Measurements from ENCODE around the gene DOCK2.
"Not testable (repeated sequence)": the region's sequence is repeated elsewhere in the genome, so short reads cannot be mapped to it uniquely, and the experiment has no call there.

DOCK2 gene

DNA sequence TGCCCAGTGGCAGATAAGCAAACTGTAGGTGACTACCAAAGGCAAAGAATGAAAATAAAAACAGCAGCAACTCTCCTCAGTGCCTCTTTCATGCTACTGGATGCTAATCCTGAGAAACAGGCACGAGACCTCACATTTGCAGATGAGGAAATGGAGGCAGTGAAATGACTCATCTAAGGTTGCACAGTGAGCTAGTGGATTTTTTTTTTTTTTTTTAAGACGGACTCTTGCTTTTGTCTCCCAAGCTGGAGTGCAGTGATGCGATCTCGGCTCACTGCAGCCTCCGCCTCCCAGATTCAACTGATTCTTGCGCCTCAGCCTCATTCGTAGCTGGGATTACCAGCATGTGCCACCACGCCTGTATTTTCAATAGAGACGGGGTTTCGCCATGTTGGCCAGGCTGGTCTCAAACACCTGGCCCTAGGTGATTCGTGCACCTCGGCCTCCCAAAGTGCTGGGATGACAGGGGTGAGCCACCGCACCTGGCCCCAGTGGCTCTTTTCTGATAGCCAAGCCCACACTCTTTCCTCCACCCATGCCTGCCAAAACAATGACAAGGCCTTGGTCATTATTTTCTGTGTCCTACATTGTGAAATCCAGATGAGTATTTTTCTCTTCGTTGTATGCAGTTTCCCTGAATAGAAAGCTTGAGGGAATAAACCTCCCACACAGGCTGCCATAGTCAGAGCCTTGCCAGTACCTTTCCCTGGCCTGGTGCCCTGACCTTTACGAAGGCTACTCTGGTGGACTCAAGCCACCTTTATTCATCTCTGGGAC, 19.2 kb downstream of the DOCK2 start:
- peak; percentile 65 for DNase-seq (ENCODE audit: low read depth)
- TF ChIP-seq CTCF (IDR thresholded peaks at IDR 0.05; ENCODE audit: insufficient read depth, low read depth, low read length, missing control alignments) = no peak
- no peak overlapping the region for H3K4me3 ChIP-seq (ENCODE audit: low read length)

- H3K4me3 ChIP-seq (ENCODE audit: low read length) = no peak overlapping the region
- no peak for DNase-seq (ENCODE audit: low read depth)
- TF ChIP-seq CTCF (IDR thresholded peaks at IDR 0.05; ENCODE audit: insufficient read depth, low read depth, low read length, missing control alignments) = no peak
Measured at GRCh38 chr5:169657127-169657526, 20.1 kb downstream of the DOCK2 start.

- H3K4me3 ChIP-seq (ENCODE audit: low read length); DNase-seq (ENCODE audit: low read depth): not testable (repeated sequence)
Measured at GRCh38 chr5:169662451-169662850, 25.4 kb downstream of the DOCK2 start.

- DNase-seq (ENCODE audit: low read depth) = no peak
- H3K4me3 ChIP-seq (ENCODE audit: low read length) = no peak overlapping the region
- TF ChIP-seq CTCF (IDR thresholded peaks at IDR 0.05; ENCODE audit: insufficient read depth, low read depth, low read length, missing control alignments) = no peak
Measured at GRCh38 chr5:169663537-169663936, 26.5 kb downstream of the DOCK2 start.

- no peak for TF ChIP-seq CTCF (IDR thresholded peaks at IDR 0.05; ENCODE audit: insufficient read depth, low read depth, low read length, missing control alignments)
- no peak overlapping the region for H3K4me3 ChIP-seq (ENCODE audit: low read length)
- DNase-seq (ENCODE audit: low read depth) = no peak
Measured at GRCh38 chr5:169666365-169666764, 29.3 kb downstream of the DOCK2 start.

DNA sequence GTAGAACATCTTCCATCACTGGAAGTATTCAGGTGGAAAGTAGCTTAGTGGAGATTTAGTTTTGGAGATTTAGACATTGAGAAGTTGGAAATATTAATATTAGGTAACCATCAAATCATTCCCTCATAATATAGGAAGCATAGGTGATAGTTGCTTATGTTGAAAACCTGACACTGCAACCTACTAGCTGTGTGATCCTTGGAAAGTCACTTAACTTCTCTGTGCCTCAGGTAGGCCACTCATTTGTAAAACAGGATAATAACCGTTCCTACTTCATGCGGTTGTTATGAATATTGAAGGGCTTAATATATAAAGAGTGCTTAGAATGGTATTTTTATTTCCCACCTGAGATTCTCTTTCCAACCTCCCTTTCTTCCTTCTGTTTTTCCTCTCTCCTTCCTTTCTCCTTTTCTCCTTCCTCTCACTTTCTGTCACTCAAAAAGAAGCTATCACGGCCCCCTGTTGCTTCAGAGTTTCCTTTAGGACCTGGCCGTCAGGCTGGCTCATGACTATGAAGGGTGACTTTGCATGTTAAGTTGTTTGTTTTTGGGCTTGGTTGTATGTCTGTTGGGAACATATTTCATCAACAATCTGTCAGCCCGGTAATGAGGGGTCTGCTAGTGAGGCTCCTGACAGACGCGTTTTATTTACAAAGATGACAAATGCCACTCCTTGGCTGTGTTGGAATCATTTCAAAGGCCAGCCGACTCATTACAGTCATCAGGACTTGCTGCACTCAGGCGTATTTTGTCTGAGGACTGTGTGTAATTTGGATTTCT, 31.0 kb downstream of the DOCK2 start:
- peak; percentile 53 for DNase-seq (ENCODE audit: low read depth)
- TF ChIP-seq CTCF (IDR thresholded peaks at IDR 0.05; ENCODE audit: insufficient read depth, low read depth, low read length, missing control alignments) = no peak
- no peak overlapping the region for H3K4me3 ChIP-seq (ENCODE audit: low read length)

- TF ChIP-seq CTCF (IDR thresholded peaks at IDR 0.05; ENCODE audit: insufficient read depth, low read depth, low read length, missing control alignments) = no peak
- DNase-seq (ENCODE audit: low read depth) = no peak
- no peak overlapping the region for H3K4me3 ChIP-seq (ENCODE audit: low read length)
Measured at GRCh38 chr5:169668732-169669131, 31.7 kb downstream of the DOCK2 start.
